SK-N-SH treated with all-trans-retinoic acid at 6 μM for 48 hours (cell line): ENCODE data around the gene COL25A1.

ENCODE experiments used
- ATAC-seq: fragments of 200-7000 bp; cut with Tn5 transposase; 3 replicates; pipeline ENCODE4 v1.9.1; 2020; ENCODE audit warnings: mild to moderate bottlenecking, moderate library complexity
- ARNTL ChIP-seq: fragments of 450-650 bp; formaldehyde crosslinking; IDR thresholded peaks from 2 replicates; pipeline ENCODE4 v1.5.0; 2020; ENCODE audit warnings: low read depth, mild to moderate bottlenecking, moderate library complexity, borderline replicate concordance
- BACH2 ChIP-seq: fragments of 250-450 bp; sonication (Bioruptor Pico); IDR thresholded peaks from 2 replicates; pipeline ENCODE4 v1.9.0; 2021; ENCODE audit warnings: mild to moderate bottlenecking, borderline replicate concordance
- CSDC2 ChIP-seq: fragments of 250-450 bp; sonication (Bioruptor Pico); IDR thresholded peaks from 2 replicates; pipeline ENCODE4 v1.5.0; 2020; ENCODE audit warnings: mild to moderate bottlenecking, moderate library complexity
- ESRRG ChIP-seq: fragments of 250-450 bp; sonication (Bioruptor Pico); IDR thresholded peaks from 2 replicates; pipeline ENCODE4 v1.6.1; 2021; ENCODE audit warnings: mild to moderate bottlenecking
- GLIS3 ChIP-seq: fragments of 250-450 bp; sonication (Bioruptor Pico); IDR thresholded peaks from 2 replicates; pipeline ENCODE4 v1.5.0; 2020; ENCODE audit warnings: mild to moderate bottlenecking, moderate library complexity
- ISL1 ChIP-seq: fragments of 250-450 bp; sonication (Bioruptor Pico); IDR thresholded peaks from 2 replicates; pipeline ENCODE4 v2.1.2; 2022; ENCODE audit warnings: mild to moderate bottlenecking, moderate library complexity
- OSR1 ChIP-seq: fragments of 250-450 bp; sonication (Bioruptor Pico); IDR thresholded peaks from 2 replicates; pipeline ENCODE4 v1.8.0; 2022; ENCODE audit warnings: moderate library complexity, mild to moderate bottlenecking, inconsistent platforms
- PPARA ChIP-seq: fragments of 250-450 bp; sonication (Bioruptor Pico); IDR thresholded peaks from 2 replicates; pipeline ENCODE4 v1.5.0; 2020; ENCODE audit warnings: mild to moderate bottlenecking, borderline replicate concordance
- RARB ChIP-seq: fragments of 250-450 bp; sonication (Bioruptor Pico); IDR thresholded peaks from 2 replicates; pipeline ENCODE4 v1.8.0; 2021; ENCODE audit warnings: mild to moderate bottlenecking, moderate library complexity
- SNAI2 ChIP-seq: fragments of 250-450 bp; sonication (Bioruptor Pico); IDR thresholded peaks from 2 replicates; pipeline ENCODE4 v1.5.0; 2020; ENCODE audit warnings: mild to moderate bottlenecking, moderate library complexity
- TCF4 ChIP-seq: fragments of 250-450 bp; sonication (Bioruptor Pico); IDR thresholded peaks from 2 replicates; pipeline ENCODE4 v1.8.0; 2021; ENCODE audit warnings: mild to moderate bottlenecking, moderate library complexity, borderline replicate concordance
- ZC3H10 ChIP-seq: fragments of 250-450 bp; sonication (Bioruptor Pico); IDR thresholded peaks from 2 replicates; pipeline ENCODE4 v1.5.1; 2021; ENCODE audit warnings: mild to moderate bottlenecking, moderate library complexity
- ZFP3 ChIP-seq: fragments of 250-450 bp; sonication (Bioruptor Pico); IDR thresholded peaks from 2 replicates; pipeline ENCODE4 v1.5.0; 2020; ENCODE audit warnings: mild to moderate bottlenecking, moderate library complexity
- ZNF8 ChIP-seq: fragments of 450-650 bp; formaldehyde crosslinking; IDR thresholded peaks from 2 replicates; pipeline ENCODE4 v1.5.0; 2020; ENCODE audit warnings: mild to moderate bottlenecking, moderate library complexity
- TF ChIP-seq, protein P1 (sequence below): fragments of 250-450 bp; sonication (Bioruptor Pico); IDR thresholded peaks from 2 replicates; pipeline ENCODE4 v1.8.0; 2021; ENCODE audit warnings: low read depth, mild to moderate bottlenecking, moderate library complexity, borderline replicate concordance
- TF ChIP-seq, protein P2 (sequence below): fragments of 250-450 bp; sonication (Bioruptor Pico); IDR thresholded peaks from 2 replicates; pipeline ENCODE4 v1.5.1; 2021; ENCODE audit warnings: mild to moderate bottlenecking, moderate library complexity
- TF ChIP-seq, protein P3 (sequence below): fragments of 250-450 bp; sonication (Bioruptor Pico); IDR thresholded peaks from 2 replicates; pipeline ENCODE4 v1.5.0; 2020; ENCODE audit warnings: mild to moderate bottlenecking, moderate library complexity

The COL25A1 gene

DNA sequence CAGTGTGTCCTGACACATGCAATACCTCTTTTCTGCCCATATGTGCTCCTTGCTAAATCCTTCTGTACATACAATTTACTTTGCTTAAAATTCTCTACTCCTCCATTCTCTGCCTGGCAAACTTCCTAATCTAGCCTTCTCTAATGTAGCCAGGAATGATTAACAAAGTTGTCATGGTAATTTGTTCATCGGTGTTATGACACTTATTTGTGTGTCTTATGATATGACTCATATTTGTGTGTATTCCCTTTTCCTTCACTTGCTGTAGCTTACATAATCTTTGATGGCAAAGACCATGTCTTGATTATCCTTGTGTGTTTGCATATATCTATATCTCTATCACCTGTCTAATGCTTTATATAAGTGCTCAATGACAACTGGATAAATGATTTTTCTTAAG is 133.3 kb downstream of the COL25A1 start:
- TF ChIP-seq CSDC2 (no peak), SNAI2 (CRISPR knock-in tag) (no peak), ZFP3 (CRISPR knock-in tag) (no peak), OSR1 (no peak), BACH2 (CRISPR knock-in tag) (no peak), ISL1 (CRISPR knock-in tag) (no peak), TCF4 (CRISPR knock-in tag) (no peak), ZNF8 (CRISPR knock-in tag) (no peak), PPARA (CRISPR knock-in tag) (no peak), ZC3H10 (CRISPR knock-in tag) (no peak), ESRRG (CRISPR knock-in tag) (no peak)
- TF ChIP-seq, protein P1, sequence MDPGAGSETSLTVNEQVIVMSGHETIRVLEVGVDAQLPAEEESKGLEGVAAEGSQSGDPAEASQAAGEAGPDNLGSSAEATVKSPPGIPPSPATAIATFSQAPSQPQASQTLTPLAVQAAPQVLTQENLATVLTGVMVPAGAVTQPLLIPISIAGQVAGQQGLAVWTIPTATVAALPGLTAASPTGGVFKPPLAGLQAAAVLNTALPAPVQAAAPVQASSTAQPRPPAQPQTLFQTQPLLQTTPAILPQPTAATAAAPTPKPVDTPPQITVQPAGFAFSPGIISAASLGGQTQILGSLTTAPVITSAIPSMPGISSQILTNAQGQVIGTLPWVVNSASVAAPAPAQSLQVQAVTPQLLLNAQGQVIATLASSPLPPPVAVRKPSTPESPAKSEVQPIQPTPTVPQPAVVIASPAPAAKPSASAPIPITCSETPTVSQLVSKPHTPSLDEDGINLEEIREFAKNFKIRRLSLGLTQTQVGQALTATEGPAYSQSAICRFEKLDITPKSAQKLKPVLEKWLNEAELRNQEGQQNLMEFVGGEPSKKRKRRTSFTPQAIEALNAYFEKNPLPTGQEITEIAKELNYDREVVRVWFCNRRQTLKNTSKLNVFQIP (CRISPR knock-in tag), result no peak
- TF ChIP-seq, protein P2, sequence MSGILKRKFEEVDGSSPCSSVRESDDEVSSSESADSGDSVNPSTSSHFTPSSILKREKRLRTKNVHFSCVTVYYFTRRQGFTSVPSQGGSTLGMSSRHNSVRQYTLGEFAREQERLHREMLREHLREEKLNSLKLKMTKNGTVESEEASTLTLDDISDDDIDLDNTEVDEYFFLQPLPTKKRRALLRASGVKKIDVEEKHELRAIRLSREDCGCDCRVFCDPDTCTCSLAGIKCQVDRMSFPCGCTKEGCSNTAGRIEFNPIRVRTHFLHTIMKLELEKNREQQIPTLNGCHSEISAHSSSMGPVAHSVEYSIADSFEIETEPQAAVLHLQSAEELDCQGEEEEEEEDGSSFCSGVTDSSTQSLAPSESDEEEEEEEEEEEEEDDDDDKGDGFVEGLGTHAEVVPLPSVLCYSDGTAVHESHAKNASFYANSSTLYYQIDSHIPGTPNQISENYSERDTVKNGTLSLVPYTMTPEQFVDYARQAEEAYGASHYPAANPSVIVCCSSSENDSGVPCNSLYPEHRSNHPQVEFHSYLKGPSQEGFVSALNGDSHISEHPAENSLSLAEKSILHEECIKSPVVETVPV, result no peak
- TF ChIP-seq, protein P3, sequence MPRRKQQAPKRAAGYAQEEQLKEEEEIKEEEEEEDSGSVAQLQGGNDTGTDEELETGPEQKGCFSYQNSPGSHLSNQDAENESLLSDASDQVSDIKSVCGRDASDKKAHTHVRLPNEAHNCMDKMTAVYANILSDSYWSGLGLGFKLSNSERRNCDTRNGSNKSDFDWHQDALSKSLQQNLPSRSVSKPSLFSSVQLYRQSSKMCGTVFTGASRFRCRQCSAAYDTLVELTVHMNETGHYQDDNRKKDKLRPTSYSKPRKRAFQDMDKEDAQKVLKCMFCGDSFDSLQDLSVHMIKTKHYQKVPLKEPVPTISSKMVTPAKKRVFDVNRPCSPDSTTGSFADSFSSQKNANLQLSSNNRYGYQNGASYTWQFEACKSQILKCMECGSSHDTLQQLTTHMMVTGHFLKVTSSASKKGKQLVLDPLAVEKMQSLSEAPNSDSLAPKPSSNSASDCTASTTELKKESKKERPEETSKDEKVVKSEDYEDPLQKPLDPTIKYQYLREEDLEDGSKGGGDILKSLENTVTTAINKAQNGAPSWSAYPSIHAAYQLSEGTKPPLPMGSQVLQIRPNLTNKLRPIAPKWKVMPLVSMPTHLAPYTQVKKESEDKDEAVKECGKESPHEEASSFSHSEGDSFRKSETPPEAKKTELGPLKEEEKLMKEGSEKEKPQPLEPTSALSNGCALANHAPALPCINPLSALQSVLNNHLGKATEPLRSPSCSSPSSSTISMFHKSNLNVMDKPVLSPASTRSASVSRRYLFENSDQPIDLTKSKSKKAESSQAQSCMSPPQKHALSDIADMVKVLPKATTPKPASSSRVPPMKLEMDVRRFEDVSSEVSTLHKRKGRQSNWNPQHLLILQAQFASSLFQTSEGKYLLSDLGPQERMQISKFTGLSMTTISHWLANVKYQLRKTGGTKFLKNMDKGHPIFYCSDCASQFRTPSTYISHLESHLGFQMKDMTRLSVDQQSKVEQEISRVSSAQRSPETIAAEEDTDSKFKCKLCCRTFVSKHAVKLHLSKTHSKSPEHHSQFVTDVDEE (CRISPR knock-in tag), result no peak
- ATAC-seq, result no peak

DNA sequence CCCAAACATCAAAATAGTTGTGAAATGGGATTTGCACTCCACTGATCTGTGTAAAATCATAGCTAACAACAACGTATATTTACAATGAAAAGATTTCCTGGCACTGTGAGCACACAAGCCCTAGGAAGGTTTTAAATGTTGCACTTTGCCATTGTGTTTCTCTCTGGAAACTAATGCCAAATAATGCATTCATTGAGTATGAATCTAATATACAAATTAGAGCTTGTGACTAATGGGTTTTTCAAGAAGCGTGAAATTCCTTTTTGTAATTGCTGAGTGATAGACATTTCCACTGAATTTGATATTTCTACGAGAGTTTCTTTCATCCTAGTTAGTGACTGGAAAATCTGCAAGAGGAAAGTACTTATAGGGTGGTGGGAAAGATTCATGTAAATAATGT is 135.9 kb downstream of the COL25A1 start:
- ATAC-seq, result no peak
- TF ChIP-seq CSDC2 (no peak), ARNTL (CRISPR knock-in tag) (no peak), PPARA (CRISPR knock-in tag) (no peak), RARB (CRISPR knock-in tag) (no peak), SNAI2 (CRISPR knock-in tag) (no peak), GLIS3 (CRISPR knock-in tag) (no peak), ESRRG (CRISPR knock-in tag) (no peak), ZNF8 (CRISPR knock-in tag) (no peak), ZFP3 (CRISPR knock-in tag) (no peak)
- TF ChIP-seq, protein P2, result no peak
- TF ChIP-seq, protein P3 (CRISPR knock-in tag), result no peak

DNA sequence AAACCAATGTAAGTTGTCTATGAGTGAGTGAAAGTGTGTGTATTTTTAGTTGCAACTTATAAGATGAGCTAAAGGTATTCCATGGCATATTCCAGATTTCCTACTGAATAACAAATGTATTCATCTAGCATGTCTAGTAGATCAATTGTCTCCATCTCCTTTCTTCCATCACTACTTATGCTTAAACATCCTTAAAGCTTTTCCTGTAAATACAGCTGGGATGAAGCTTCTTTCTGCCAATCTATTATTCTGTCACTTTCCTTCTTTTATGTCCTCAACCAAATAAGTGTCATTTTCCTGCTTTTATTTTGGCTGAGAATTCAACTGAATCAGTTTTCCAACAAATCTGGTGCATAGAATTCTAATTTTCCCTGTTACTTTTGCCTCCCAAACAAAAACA is 136.3 kb downstream of the COL25A1 start:
- TF ChIP-seq, protein P3 (CRISPR knock-in tag), result no peak
- no peak for TF ChIP-seq GLIS3 (CRISPR knock-in tag)
- TF ChIP-seq, all 23 proteins: peak for 0
- no peak for ATAC-seq
